HEK293T (cell line): ENCODE data around the gene KDM3B.

ENCODE experiments used
- ARNT ChIP-seq: fragments of 450-650 bp; IDR thresholded peaks from 2 replicates; pipeline ENCODE4 v1.6.1; 2017; ENCODE audit warnings: mild to moderate bottlenecking
- CTBP1 ChIP-seq: fragments of 450-650 bp; IDR thresholded peaks from 2 replicates; pipeline ENCODE4 v1.6.1; 2016; ENCODE audit warnings: borderline replicate concordance
- ELF4 ChIP-seq: fragments of 450-650 bp; IDR thresholded peaks from 2 replicates; pipeline ENCODE4 v1.6.1; 2017; ENCODE audit warnings: antibody characterized with exemption
- FOXA1 ChIP-seq: fragments of 450-650 bp; IDR thresholded peaks from 2 replicates; pipeline ENCODE4 v1.6.1; 2016; ENCODE audit warnings: mild to moderate bottlenecking
- FOXK2 ChIP-seq: fragments of 450-650 bp; IDR thresholded peaks from 2 replicates; pipeline ENCODE4 v1.6.1; 2016; ENCODE audit warnings: mild to moderate bottlenecking
- FOXM1 ChIP-seq: fragments of 450-650 bp; IDR thresholded peaks from 2 replicates; pipeline ENCODE4 v1.6.1; 2017; ENCODE audit warnings: mild to moderate bottlenecking, borderline replicate concordance
- SP1 ChIP-seq: fragments of 450-650 bp; IDR thresholded peaks from 2 replicates; pipeline ENCODE4 v1.6.1; 2017
- SUZ12 ChIP-seq: fragments of 450-650 bp; IDR thresholded peaks from 2 replicates; pipeline ENCODE4 v1.6.1; 2016; ENCODE audit warnings: mild to moderate bottlenecking
- ZNF384 ChIP-seq: fragments of 450-650 bp; IDR thresholded peaks from 2 replicates; pipeline ENCODE4 v1.6.1; 2016
- TF ChIP-seq, protein P1 (sequence below): fragments of 450-650 bp; IDR thresholded peaks from 2 replicates; pipeline ENCODE4 v1.6.1; 2016

DNA sequence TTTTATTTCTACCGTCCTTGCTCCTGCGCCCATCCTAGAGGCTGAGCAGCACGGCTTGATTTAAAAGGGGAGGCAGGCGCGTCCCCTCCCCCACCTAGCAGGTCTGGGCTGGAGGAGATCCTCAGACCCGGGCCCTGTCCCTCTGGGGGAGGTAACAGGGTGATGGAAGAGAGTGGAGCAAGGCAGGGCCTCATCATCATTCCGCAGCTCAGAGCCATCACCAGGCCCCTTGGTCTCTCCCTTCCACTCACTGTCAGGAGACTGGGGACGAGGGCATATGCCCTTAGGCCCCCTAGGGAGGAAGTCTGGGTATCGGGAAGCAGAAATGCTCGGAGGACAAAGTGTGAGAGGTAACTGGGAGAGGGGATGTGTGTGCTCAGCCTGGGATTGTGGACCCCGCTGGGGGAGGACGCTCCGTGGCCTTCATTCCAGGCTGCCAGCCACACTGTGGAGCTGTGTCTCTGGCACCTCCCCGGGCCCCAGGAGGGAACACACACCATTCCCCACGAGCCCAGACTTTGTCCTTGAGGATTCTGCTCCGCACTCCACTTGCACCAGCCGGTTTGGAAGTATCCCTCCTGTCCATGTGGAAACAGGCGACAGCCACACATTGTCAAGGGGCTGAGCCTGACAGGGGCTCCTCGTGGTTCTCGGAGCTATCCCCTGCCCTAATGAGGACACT, 87.1 kb downstream of the KDM3B start:
- TF ChIP-seq FOXA1 (no peak), CTBP1 (no peak), FOXM1 (no peak), ARNT (no peak), SP1 (no peak), FOXK2 (no peak), ZNF384 (no peak), ELF4 (no peak), SUZ12 (no peak)
- TF ChIP-seq, protein P1, sequence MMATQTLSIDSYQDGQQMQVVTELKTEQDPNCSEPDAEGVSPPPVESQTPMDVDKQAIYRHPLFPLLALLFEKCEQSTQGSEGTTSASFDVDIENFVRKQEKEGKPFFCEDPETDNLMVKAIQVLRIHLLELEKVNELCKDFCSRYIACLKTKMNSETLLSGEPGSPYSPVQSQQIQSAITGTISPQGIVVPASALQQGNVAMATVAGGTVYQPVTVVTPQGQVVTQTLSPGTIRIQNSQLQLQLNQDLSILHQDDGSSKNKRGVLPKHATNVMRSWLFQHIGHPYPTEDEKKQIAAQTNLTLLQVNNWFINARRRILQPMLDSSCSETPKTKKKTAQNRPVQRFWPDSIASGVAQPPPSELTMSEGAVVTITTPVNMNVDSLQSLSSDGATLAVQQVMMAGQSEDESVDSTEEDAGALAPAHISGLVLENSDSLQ: no peak
